T-cell (primary cell): ENCODE results near the gene SLC45A1. TPM values are rescaled to one million over a fixed set of nuclear protein-coding genes. Genes with fewer than 3 reads are reported as not detected.

Source experiments
- ATAC-seq, 4 experiments: fragments of 200-7000 bp in 3 of 4; fragments of 150-1000 bp in 1 of 4; cut with Tn5 transposase; replicated peaks in 1 of 4; 1 replicate in 3 of 4; 2 replicates in 1 of 4; pipeline ENCODE4 v1.10.0; 2021; ENCODE audit warnings: moderate library complexity in 3 of 4, mild to moderate bottlenecking in 2 of 4, moderate number of reproducible peaks in 1 of 4
- CTCF ChIA-PET, 2 donors: fragments of 300-600 bp; sonication (Branson Sonifier 250); formaldehyde crosslinking; loops; one replicate each; lab custom pipeline; 2022; ENCODE audit warnings: antibody characterized with exemption in 2 of 2; lab: Charles Lee
- POLR2A ChIA-PET, 2 donors: fragments of 300-600 bp; sonication (Branson Sonifier 250); formaldehyde crosslinking; loops; one replicate each; lab custom pipeline; 2022; ENCODE audit warnings: antibody characterized with exemption in 2 of 2; lab: Charles Lee
- DNase-seq, 35 experiments: peaks; one replicate each; pipeline versions ENCODE4 v3.0.0 to v3.0.0-alpha.2; 2013 to 2023
- H3K27ac ChIP-seq: one replicate; pipeline ENCODE4 v1.5.1; 2013; ENCODE audit warnings: low read length
- H3K27me3 ChIP-seq, 2 experiments: replicated peaks in 1 of 2; 1 replicate in 1 of 2; 2 replicates in 1 of 2; pipeline versions ENCODE4 v1.6.1 to v1.7.0; 2013; ENCODE audit warnings: low read length in 1 of 2, mixed read lengths in 1 of 2; ENCODE audit not compliant: control insufficient read depth in 2 of 2, insufficient read depth in 2 of 2; ENCODE audit errors: extremely low read depth in 1 of 2
- H3K36me3 ChIP-seq, 2 donors: 1 replicate in 1 of 2; 2 replicates in 1 of 2; pipeline versions ENCODE4 v1.6.1 to v1.7.0; 2013; ENCODE audit warnings: low read length in 1 of 2; ENCODE audit not compliant: control insufficient read depth in 2 of 2, insufficient read depth in 1 of 2; ENCODE audit errors: extremely low read depth in 1 of 2
- H3K4me1 ChIP-seq, 2 experiments: 1 replicate in 1 of 2; 2 replicates in 1 of 2; pipeline versions ENCODE4 v1.6.1 to v1.7.0; 2013; ENCODE audit warnings: low read length in 2 of 2, mixed read lengths in 1 of 2; ENCODE audit not compliant: insufficient read depth in 2 of 2, control insufficient read depth in 1 of 2; ENCODE audit errors: extremely low read depth in 1 of 2
- H3K4me3 ChIP-seq, 2 donors: 1 replicate in 1 of 2; 2 replicates in 1 of 2; pipeline versions ENCODE4 v1.5.1 to v1.7.0; 2013; ENCODE audit warnings: mild to moderate bottlenecking in 2 of 2, low read length in 1 of 2, moderate library complexity in 1 of 2; ENCODE audit not compliant: control insufficient read depth in 1 of 2; ENCODE audit errors: extremely low read depth in 1 of 2
- H3K9me3 ChIP-seq: 2 replicates; pipeline ENCODE4 v1.7.0; 2013
- H3K27ac Mint-ChIP-seq, 2 donors: one replicate each; pipeline ENCODE4 v1.8.0; 2020 to 2021; ENCODE audit warnings: mild to moderate bottlenecking in 2 of 2, mixed read lengths in 2 of 2
- H3K27me3 Mint-ChIP-seq, 2 donors: one replicate each; pipeline ENCODE4 v1.8.0; 2021 to 2022; ENCODE audit warnings: mixed read lengths in 2 of 2
- H3K36me3 Mint-ChIP-seq: one replicate; pipeline ENCODE4 v1.8.0; 2021; ENCODE audit warnings: mixed read lengths
- H3K4me1 Mint-ChIP-seq, 3 donors: one replicate each; pipeline ENCODE4 v1.8.0; 2020 to 2022; ENCODE audit warnings: mixed read lengths in 3 of 3, mild to moderate bottlenecking in 1 of 3
- H3K4me3 Mint-ChIP-seq, 3 donors: one replicate each; pipeline ENCODE4 v1.8.0; 2020 to 2022; ENCODE audit warnings: mild to moderate bottlenecking in 3 of 3, mixed read lengths in 3 of 3, moderate library complexity in 3 of 3
- H3K9me3 Mint-ChIP-seq, 3 donors: one replicate each; pipeline ENCODE4 v1.8.0; 2020 to 2022; ENCODE audit warnings: mixed read lengths in 3 of 3
- WGBS: methylation state at CpG from one replicate; pipeline ENCODE4 v1.1.5; 2013; ENCODE audit warnings: missing lambda C conversion rate; ENCODE audit not compliant: insufficient coverage; 5-methylcytosine and 5-hydroxymethylcytosine counted together
- total RNA-seq, 35 experiments: library from RNA in 6 of 35; stranded (reverse) in 6 of 35; fragments of 120-200 nt in 1 of 35; gene quantifications; one replicate each; pipeline versions ENCODE4 v1.2.1 to v1.2.4 and lab custom pipeline; 2013 to 2026

SLC45A1 gene
- total RNA-seq, 5 donors from 2014 or later (not counting 1 experiment from before 2014, with no cell fraction given): 0.58 to 1.4 (median 1.2) TPM

DNA sequence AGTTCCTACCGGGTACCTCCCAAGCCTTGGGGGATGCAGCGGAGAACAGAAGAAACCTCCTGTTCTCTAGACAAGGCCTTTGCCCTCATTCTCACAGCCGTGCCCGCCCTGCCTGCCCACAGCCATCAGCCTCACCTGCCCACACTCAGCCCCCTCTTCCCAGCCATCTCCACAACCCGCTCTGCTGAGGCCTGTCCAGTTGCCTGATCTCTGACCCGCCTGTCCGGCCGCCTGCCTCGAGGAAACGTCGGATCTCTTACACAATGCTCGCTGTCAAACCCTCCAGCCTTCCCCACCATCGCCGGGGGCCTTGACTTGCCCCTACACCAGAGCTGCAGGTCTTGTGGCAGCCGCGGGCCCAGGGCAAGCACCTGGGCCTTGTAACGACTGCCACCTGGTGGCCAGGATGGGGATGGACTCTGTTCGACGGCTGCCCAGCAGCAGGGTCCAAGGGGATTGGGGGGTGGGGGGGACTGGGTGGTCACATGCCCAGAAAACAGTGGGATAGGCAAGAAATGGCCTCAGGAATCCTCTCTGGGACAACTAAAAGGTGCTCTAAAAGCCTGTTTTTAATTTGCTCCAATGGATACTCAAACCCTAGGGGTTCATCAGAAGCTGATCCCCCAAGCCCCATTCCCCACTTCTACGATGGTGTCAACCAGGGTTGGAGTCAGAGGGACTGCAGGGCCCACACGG is 31.0 kb downstream of the SLC45A1 start:
- ChIA-PET POLR2A (interaction anchor here in 1 of 2 donors (0.6 kb wide), 1 partner anchor 381 kb away, joined by 4 read pairs; no protein-coding TSS in a partner anchor), CTCF (interaction anchor here (0.6 to 1.7 kb wide), 6 partner anchors 152 to 341 kb away, joined by 3 to 14 read pairs (median 6); no protein-coding TSS in a partner anchor)
- Histone ChIP-seq H3K4me1 (peaks cover 0 to 5% of the 10 kb centered on the region in 2 experiments), H3K27me3 (peaks cover 0 to 11% of the 10 kb centered on the region in 2 experiments), H3K36me3 (peaks cover 4 to 6% of the 10 kb centered on the region in 2 donors), H3K9me3 (no peaks in the 10 kb centered on the region), H3K4me3 (no peak overlapping the region), H3K27ac (no peak overlapping the region)
- WGBS: 30% methylated on average over 15 of the region's 21 CpGs
- DNase-seq: peak; percentile 27 to 83 (median 67)
- Mint-ChIP-seq H3K9me3 (no peaks in the 10 kb centered on the region), H3K4me1 (peaks cover 4 to 7% (median 4%) of the 10 kb centered on the region in 3 donors), H3K36me3 (peaks cover 8% of the 10 kb centered on the region), H3K4me3 (no peak overlapping the region), H3K27me3 (peaks cover 0 to 3% of the 10 kb centered on the region in 2 donors), H3K27ac (no peak overlapping the region)
- peak; percentile 62 to 81 (median 76) for ATAC-seq

DNA sequence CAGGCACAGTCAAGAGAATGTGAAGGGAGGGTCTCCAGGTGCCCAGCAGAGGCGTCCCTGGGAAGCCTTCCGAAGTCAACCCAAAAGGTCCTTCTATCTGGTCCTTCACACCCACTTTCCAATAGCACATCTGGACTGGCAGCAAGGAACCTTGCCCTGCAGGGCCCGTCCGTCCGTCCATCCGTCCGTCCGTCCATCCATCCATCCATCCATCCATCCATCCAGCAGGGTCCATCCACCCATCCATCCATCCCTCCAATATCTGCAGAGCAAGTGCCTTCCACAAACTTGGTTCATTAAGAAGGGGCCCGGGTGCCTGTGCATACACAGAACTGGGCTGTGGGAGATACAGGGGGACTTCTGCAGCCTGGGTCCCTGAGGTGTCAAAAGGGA is 31.6 kb downstream of the SLC45A1 start:
- Histone ChIP-seq H3K36me3 (peaks cover 4 to 11% of the 10 kb centered on the region in 2 donors), H3K4me1 (peaks cover 0 to 5% of the 10 kb centered on the region in 2 experiments), H3K9me3 (no peaks in the 10 kb centered on the region), H3K27ac (no peak overlapping the region), H3K27me3 (peaks cover 0 to 11% of the 10 kb centered on the region in 2 experiments), H3K4me3 (no peak overlapping the region)
- WGBS: 95% methylated on average over 7 of the region's 9 CpGs
- DNase-seq (no peak), ATAC-seq (no peak)
- peaks cover 0 to 3% of the 10 kb centered on the region in 2 donors for H3K27me3 Mint-ChIP-seq
- H3K27ac Mint-ChIP-seq: no peak overlapping the region
- CTCF ChIA-PET: interaction anchor here (1.0 to 1.7 kb wide), 4 partner anchors 319 to 334 kb away, joined by 3 to 14 read pairs (median 9); no protein-coding TSS in a partner anchor
- H3K9me3 Mint-ChIP-seq: no peaks in the 10 kb centered on the region
- H3K4me3 Mint-ChIP-seq: no peak overlapping the region
- POLR2A ChIA-PET: no interaction called here
- peaks cover 11% of the 10 kb centered on the region for H3K36me3 Mint-ChIP-seq
- H3K4me1 Mint-ChIP-seq: peaks cover 4 to 7% (median 4%) of the 10 kb centered on the region in 3 donors

DNA sequence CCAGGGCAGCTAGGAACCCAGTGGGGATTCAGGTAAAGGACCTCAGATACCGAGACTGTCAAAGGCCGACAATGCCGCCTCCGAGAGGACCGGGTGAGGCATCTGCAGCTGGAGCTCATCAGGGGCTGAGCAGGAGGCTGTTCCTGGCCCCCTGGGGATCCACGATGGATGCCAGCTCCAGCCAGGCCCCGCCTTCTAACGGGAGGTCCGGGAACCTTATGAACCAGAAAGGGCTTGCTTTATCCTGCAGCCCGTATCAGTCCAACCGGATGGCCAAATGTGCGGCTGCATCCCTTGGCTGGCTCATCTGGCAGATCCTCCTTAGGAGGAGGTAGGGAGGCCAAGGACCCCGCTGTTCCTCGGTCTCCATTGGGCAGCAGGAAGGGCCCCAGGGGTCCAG is 32.0 kb downstream of the SLC45A1 start:
- Histone ChIP-seq H3K4me1 (peaks cover 0 to 5% of the 10 kb centered on the region in 2 experiments), H3K27me3 (peaks cover 0 to 11% of the 10 kb centered on the region in 2 experiments), H3K4me3 (no peak overlapping the region), H3K27ac (no peak overlapping the region), H3K9me3 (no peaks in the 10 kb centered on the region), H3K36me3 (peaks cover 5 to 16% of the 10 kb centered on the region in 2 donors)
- H3K27ac Mint-ChIP-seq: no peak overlapping the region
- DNase-seq (no peak), ATAC-seq (no peak)
- H3K36me3 Mint-ChIP-seq: peaks cover 11% of the 10 kb centered on the region
- 92% methylated on average over 14 of the region's 14 CpGs for WGBS
- no peaks in the 10 kb centered on the region for H3K9me3 Mint-ChIP-seq
- H3K4me3 Mint-ChIP-seq: no peak overlapping the region
- H3K27me3 Mint-ChIP-seq: peaks cover 0 to 3% of the 10 kb centered on the region in 2 donors
- CTCF ChIA-PET: interaction anchor here (0.5 to 1.7 kb wide), 7 partner anchors 319 to 526 kb away, joined by 3 to 14 read pairs (median 4); no protein-coding TSS in a partner anchor
- H3K4me1 Mint-ChIP-seq: peaks cover 4 to 7% (median 4%) of the 10 kb centered on the region in 3 donors
- POLR2A ChIA-PET: no interaction called here

DNA sequence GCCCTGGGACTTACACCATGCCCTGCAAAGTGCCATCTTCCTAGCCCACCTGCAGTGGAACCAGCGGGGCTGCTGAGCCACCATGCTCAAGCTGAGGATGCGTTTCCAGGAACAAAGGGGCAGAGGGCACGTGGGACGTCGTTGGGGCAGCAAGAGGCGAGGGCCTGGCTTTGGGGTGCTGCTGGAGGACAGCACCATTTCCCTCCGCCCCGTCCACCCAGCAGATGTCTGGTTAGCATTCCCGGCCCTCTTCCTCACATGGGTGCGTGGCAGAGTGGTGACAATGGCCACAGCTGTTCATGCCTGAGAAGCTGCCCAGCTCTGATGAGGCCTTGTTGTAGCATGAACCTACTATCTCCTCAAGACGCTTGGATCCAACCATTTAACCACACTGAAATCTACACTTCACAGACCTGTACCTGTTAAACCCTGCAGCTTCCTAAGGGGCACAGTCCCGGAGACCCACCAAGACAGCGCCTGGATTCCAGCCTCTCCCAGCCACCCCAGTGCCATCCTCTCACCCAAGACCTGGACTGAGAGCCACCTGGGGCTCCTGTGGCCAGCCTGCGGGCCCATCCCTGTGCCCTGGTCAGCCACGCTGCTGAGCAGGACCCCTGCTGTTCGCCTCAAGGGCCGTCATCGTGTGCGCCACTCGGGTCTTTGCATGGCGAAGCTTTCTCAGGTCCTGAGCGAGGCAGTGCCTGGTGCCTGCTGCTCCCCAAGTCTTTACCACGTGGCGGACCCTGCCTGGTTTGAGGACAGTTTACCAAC is 33.2 kb downstream of the SLC45A1 start:
- Histone ChIP-seq H3K4me1 (peaks cover 0 to 5% of the 10 kb centered on the region in 2 experiments), H3K27ac (no peak overlapping the region), H3K9me3 (no peaks in the 10 kb centered on the region), H3K36me3 (peaks cover 17 to 27% of the 10 kb centered on the region in 2 donors), H3K27me3 (peaks cover 0 to 11% of the 10 kb centered on the region in 2 experiments), H3K4me3 (no peak overlapping the region)
- Mint-ChIP-seq H3K27ac (no peak overlapping the region), H3K9me3 (no peaks in the 10 kb centered on the region), H3K4me3 (no peak overlapping the region), H3K4me1 (peaks cover 4 to 7% (median 4%) of the 10 kb centered on the region in 3 donors), H3K36me3 (peaks cover 13% of the 10 kb centered on the region), H3K27me3 (peaks cover 0 to 3% of the 10 kb centered on the region in 2 donors)
- ChIA-PET CTCF (interaction anchor here (0.5 to 1.5 kb wide), 9 partner anchors 9 to 527 kb away, joined by 3 to 7 read pairs (median 3); no protein-coding TSS in a partner anchor), POLR2A (interaction anchor here in 1 of 2 donors (0.5 kb wide), 1 partner anchor 221 kb away, joined by 3 read pairs; no protein-coding TSS in a partner anchor)
- 87% methylated on average over 24 of the region's 24 CpGs for WGBS
- DNase-seq: no peak
- ATAC-seq: no peak

DNA sequence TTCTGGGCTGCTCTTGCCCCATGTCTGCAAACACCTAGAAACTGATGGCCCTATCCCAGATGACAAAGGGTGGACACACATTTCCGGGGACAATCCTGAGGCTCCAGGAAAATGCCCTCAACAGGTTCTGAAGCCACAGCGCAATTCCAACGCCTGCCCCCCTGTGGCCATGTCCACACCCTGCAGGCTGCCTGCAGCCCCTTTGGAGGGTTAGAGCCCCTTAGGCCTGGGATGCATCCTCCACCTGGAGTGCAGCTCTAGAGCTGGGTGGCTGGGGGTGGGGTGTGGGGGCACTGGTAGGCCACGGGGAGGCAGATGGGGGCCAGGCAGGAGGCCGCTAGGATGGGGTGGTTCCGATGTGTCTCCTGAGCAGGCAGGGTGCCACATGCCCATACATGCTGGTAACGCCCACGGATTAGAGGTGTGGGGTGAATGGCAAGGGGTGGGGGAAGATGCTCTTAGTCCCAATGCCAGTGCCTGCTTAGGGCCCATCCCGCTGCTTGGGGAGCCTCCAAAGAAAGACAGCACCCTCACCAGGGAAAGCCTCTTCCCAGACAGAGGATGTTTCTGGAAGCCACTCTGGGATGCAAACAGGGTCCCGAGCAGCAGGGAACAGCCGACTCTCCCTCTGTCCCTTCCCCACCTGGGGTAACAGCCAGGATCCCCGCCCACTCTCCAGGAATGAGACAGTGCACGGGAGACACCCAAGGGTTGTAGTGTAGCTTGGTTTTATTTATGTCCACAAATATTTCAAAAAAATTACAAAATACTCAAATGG is 34.0 kb downstream of the SLC45A1 start:
- Mint-ChIP-seq H3K4me1 (peaks cover 4 to 7% (median 4%) of the 10 kb centered on the region in 3 donors), H3K4me3 (no peak overlapping the region), H3K27ac (peak overlapping the region in 1 of 2 donors; percentile 44), H3K9me3 (no peaks in the 10 kb centered on the region), H3K27me3 (peaks cover 0 to 3% of the 10 kb centered on the region in 2 donors), H3K36me3 (peaks cover 18% of the 10 kb centered on the region)
- Histone ChIP-seq H3K4me1 (peaks cover 0 to 5% of the 10 kb centered on the region in 2 experiments), H3K27ac (no peak overlapping the region), H3K36me3 (peaks cover 22 to 35% of the 10 kb centered on the region in 2 donors), H3K4me3 (no peak overlapping the region), H3K27me3 (peaks cover 0 to 11% of the 10 kb centered on the region in 2 experiments), H3K9me3 (no peaks in the 10 kb centered on the region)
- ChIA-PET POLR2A (no interaction called here), CTCF (interaction anchor here (1.2 to 1.5 kb wide), 2 partner anchors 321 to 340 kb away, joined by 3 to 4 read pairs; no protein-coding TSS in a partner anchor)
- 100% methylated on average over 7 of the region's 13 CpGs for WGBS
- DNase-seq (peak in 7 of 35 experiments; percentile 7 to 33 (median 13)), ATAC-seq (peak in 2 of 4 experiments; percentile 21 to 41)
